Measurements from ENCODE around the gene INPPL1. TPM values are rescaled to one million over a fixed set of nuclear protein-coding genes. Genes with fewer than 3 reads are reported as not detected.

Gene INPPL1
- total RNA-seq, 1 experiment from 2014 or later: 214 TPM

- Histone ChIP-seq H2BK20ac (ENCODE audit: low read depth, low read length, poor library complexity, severe bottlenecking) (no peak overlapping the region), H3K27me3 (ENCODE audit: insufficient read depth, low read length) (peaks cover 46% of the 10 kb centered on the region), H3K4me1 (ENCODE audit: insufficient read depth, low read length) (peaks cover 5% of the 10 kb centered on the region; the same call in 1 of the 2 replicates), H3T11ph (ENCODE audit: low read length) (no peak overlapping the region), H4K8ac (replicated peaks; ENCODE audit: insufficient read length, low read depth, low read length) (no peak overlapping the region), H3K18ac (ENCODE audit: insufficient read length, low read depth, low read length) (no peak overlapping the region), H3K9me3 (ENCODE audit: control insufficient read depth, low read depth, low read length) (no peaks in the 10 kb centered on the region), H4K5ac (ENCODE audit: insufficient read length, low read depth, low read length) (no peak overlapping the region), H3K23ac (ENCODE audit: insufficient read length, low read depth, low read length) (no peak overlapping the region), H3K14ac (ENCODE audit: insufficient read depth, low read length) (no peak overlapping the region), H2AFZ (ENCODE audit: low read length) (no peak overlapping the region), H3K4me2 (ENCODE audit: insufficient read depth, insufficient read length, low read length) (peak overlapping the region; percentile 27), H3K27ac (ENCODE audit: insufficient read length, low read depth, low read length) (no peak overlapping the region), H3K79me1 (ENCODE audit: insufficient read depth, low read depth, low read length, poor library complexity, severe bottlenecking) (no peaks in the 10 kb centered on the region), H4K20me1 (ENCODE audit: control insufficient read depth, insufficient read depth, insufficient read length) (peaks cover 2% of the 10 kb centered on the region), H2BK15ac (ENCODE audit: low read depth, low read length) (no peak overlapping the region), H4K91ac (ENCODE audit: insufficient read length, low read depth, low read length) (no peak overlapping the region), H3K79me2 (ENCODE audit: insufficient read depth, low read length) (no peaks in the 10 kb centered on the region), H2BK5ac (ENCODE audit: insufficient read length, low read length) (no peak overlapping the region), H3K56ac (ENCODE audit: insufficient read length, low read depth, low read length) (no peak overlapping the region), H2BK12ac (ENCODE audit: insufficient read length, low read depth, low read length) (no peak overlapping the region), H3K9ac (ENCODE audit: extremely low read depth, insufficient read length, low read length) (no peak overlapping the region), H2BK120ac (ENCODE audit: low read depth, low read length, poor library complexity, severe bottlenecking) (no peak overlapping the region), H3K4ac (ENCODE audit: low read depth, low read length) (no peak overlapping the region), H3K23me2 (ENCODE audit: insufficient read length, low read depth, low read length, poor library complexity, severe bottlenecking) (peaks cover 21% of the 10 kb centered on the region), H2AK5ac (ENCODE audit: insufficient read length, low read length) (no peak overlapping the region)
- WGBS (ENCODE audit: extremely low coverage, insufficient read length, low lambda C conversion rate): no CpG with 5 or more reads among the region's 25 CpGs
- H3K27ac Mint-ChIP-seq: peak overlapping the region in 2 of 3 experiments; percentile 52 to 71; a peak in 2 of 7 replicates
- peaks cover 0 to 6% of the 10 kb centered on the region in 2 experiments; a peak in 3 of 5 replicates for H3K9me3 Mint-ChIP-seq
- peaks cover 28 to 43% of the 10 kb centered on the region in 2 experiments for H3K4me1 Mint-ChIP-seq
- peak; percentile 67 for DNase-seq
- H3K4me3 Mint-ChIP-seq: peak overlapping the region; percentile 55 to 78
- H3K27me3 Mint-ChIP-seq (ENCODE audit: low read depth): peaks cover 42% of the 10 kb centered on the region
- H3K36me3 Mint-ChIP-seq (ENCODE audit: insufficient read depth in 1 of 3, low read depth in 3 of 3): peaks cover 10 to 37% (median 20%) of the 10 kb centered on the region in 3 experiments
- no peak for TF ChIP-seq CTCF (conservative IDR thresholded peaks at IDR 0.05)
These were observed 14.8 kb downstream of the INPPL1 start for GRCh38 chr11:72239313-72239848.
